HUES48 (cell line): Measurements from ENCODE around the gene ACO1.
A peak's percentile ranks its signal among the peaks of the same experiment; 100 is the strongest.

ENCODE experiments used
- H3K27ac ChIP-seq: one replicate; pipeline ENCODE4 v1.7.0; 2013; ENCODE audit warnings: low read depth, low read length, inconsistent platforms
- H3K27me3 ChIP-seq: 2 replicates; pipeline ENCODE4 v1.6.1; 2013; ENCODE audit warnings: mild to moderate bottlenecking, low read length; ENCODE audit not compliant: control insufficient read depth, insufficient read depth
- H3K36me3 ChIP-seq: 2 replicates; pipeline ENCODE4 v1.6.1; 2013; ENCODE audit warnings: low read length; ENCODE audit not compliant: control insufficient read depth, insufficient read depth
- H3K4me1 ChIP-seq: 2 replicates; pipeline ENCODE4 v1.6.1; 2013; ENCODE audit warnings: mild to moderate bottlenecking, low read length; ENCODE audit not compliant: control insufficient read depth, insufficient read depth
- H3K4me3 ChIP-seq: 2 replicates; pipeline ENCODE4 v1.5.1; 2013; ENCODE audit warnings: mild to moderate bottlenecking, low read depth, low read length
- H3K9ac ChIP-seq: 2 replicates; pipeline ENCODE4 v1.6.1; 2013; ENCODE audit warnings: mild to moderate bottlenecking, low read depth, low read length, moderate library complexity
- H3K9me3 ChIP-seq: 2 replicates; pipeline ENCODE4 v1.6.1; 2013; ENCODE audit warnings: low read length; ENCODE audit not compliant: control insufficient read depth, insufficient read depth

The ACO1 gene

DNA sequence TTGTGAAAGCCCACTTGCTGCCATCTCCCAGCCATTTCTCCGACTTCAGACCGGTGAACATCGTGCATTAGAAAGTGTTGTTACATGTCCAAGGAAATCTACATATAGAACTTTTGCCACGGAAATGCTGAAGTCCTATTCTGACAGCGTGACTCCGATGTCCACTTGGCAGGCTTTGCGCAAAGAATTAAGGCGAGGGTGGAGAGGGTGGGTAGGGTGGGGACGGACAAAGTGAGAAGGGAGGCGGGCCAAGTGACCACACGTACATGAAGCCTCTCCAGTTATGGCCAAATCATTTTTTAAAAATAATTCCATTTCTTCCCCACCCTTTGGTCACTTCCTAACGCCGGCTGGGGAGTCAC lies 460 bp upstream of the ACO1 start:
- Histone ChIP-seq H3K27me3 (peaks cover 20% of the 10 kb centered on the region), H3K27ac (no peak overlapping the region), H3K4me3 (peak overlapping the region; percentile 94), H3K4me1 (peaks cover 11% of the 10 kb centered on the region; the same call in 1 of the 2 replicates), H3K9me3 (no peaks in the 10 kb centered on the region), H3K36me3 (no peaks in the 10 kb centered on the region), H3K9ac (no peak overlapping the region)

DNA sequence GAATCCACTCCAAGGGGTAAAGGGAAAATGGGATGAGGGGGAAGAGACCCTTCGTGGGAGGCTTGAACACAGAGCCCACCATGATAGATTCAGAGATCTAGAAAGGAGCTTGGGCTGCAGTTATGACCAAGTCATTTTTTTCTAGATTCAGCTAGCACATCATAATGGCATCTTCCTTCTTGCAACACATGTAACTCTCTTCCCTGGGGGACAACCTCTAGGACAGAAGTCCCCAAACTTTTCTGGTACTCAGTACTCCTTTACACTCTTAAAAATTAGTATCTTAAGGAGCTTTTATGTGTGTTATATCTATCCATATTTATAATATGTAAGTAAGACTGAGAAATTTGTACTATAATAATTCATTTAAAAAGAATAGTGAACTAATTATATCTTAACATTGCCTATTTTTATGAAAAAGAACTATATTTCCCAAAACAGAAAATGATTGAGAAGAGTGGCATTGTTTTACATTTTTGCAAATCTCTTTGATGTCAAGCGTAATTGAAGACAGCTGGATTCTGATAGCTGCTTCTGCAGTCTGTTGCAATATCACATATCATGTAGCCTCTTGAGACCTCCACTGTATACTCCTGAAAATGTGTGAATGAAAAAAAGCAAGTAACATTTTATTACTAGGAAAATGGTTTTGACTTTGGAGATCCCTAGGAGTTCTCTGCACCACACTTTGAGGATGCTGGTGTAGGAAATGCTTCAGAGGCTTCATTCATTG lies 875 bp downstream of the ACO1 start:
- Histone ChIP-seq H3K9me3 (no peaks in the 10 kb centered on the region), H3K27me3 (peaks cover 20% of the 10 kb centered on the region), H3K4me3 (peak overlapping the region; percentile 94), H3K4me1 (peaks cover 15% of the 10 kb centered on the region; the same call in 1 of the 2 replicates), H3K27ac (no peak overlapping the region), H3K36me3 (no peaks in the 10 kb centered on the region), H3K9ac (no peak overlapping the region)

DNA sequence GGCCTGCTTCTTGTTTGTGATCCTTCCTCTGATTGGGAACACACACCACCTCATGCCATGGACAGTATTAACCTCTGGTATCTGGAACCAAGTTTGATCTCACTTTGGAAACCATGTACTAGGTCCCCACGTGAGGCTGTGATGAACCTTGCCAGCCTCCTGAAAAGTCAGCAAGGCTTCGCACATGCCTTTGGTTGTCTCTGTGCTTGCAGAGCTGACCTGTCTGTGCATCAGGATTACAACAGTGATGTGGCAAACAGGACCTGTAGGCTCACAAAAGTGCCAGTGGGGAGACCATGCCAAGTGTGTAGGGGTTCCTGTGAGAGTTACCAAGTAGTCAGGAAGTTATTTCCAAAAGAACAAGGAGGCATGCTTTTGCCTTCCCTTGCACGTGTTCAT lies 1.4 kb downstream of the ACO1 start:
- Histone ChIP-seq H3K4me1 (peaks cover 15% of the 10 kb centered on the region; the same call in 1 of the 2 replicates), H3K9ac (no peak overlapping the region), H3K4me3 (no peak overlapping the region), H3K36me3 (no peaks in the 10 kb centered on the region), H3K27me3 (peaks cover 20% of the 10 kb centered on the region), H3K9me3 (no peaks in the 10 kb centered on the region), H3K27ac (no peak overlapping the region)

DNA sequence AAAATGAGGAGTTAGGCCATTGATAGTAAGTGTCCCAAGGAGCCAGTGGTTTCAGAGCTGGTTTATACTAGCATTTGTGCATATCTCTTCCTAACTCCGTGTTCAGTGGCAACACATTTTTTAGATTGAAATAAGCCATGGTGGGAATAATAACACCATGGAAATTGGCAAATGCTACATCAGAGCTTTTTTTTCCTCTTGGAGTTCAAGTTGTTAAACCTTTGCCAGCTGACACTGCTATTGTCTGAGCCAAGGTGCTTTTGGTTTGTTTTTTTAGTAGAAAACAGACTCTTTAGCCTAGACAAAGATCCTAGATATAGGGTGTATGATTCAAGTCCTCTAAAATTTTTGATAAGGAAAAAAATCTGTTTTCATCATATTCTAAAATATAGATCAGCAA lies 2.8 kb downstream of the ACO1 start:
- Histone ChIP-seq H3K27me3 (peaks cover 17% of the 10 kb centered on the region), H3K4me3 (no peak overlapping the region), H3K9me3 (no peaks in the 10 kb centered on the region), H3K36me3 (no peaks in the 10 kb centered on the region), H3K9ac (no peak overlapping the region), H3K4me1 (peaks cover 16% of the 10 kb centered on the region; the same call in 1 of the 2 replicates), H3K27ac (no peak overlapping the region)

DNA sequence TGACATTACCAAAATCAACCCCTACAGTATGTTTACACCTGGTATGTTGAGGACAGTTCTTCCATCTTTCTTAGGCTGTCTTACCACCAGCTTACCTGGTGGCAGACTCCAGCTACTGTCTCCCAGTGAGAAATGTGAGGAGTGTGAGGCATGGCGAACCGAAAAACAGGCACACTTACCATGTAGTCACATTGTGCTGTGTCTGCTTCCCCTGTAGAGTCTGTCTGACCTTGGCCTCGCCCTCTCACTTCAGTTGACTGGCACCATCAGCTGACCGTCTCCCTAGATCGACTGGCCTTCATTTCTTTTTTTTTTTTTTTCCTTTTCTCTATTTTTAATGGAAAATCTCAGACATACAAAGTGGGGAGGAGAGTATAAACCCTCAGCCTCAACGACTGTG lies 4.9 kb downstream of the ACO1 start:
- Histone ChIP-seq H3K27ac (no peak overlapping the region), H3K9me3 (no peaks in the 10 kb centered on the region), H3K4me1 (peaks cover 23% of the 10 kb centered on the region), H3K4me3 (no peak overlapping the region), H3K36me3 (no peaks in the 10 kb centered on the region), H3K9ac (no peak overlapping the region), H3K27me3 (no peaks in the 10 kb centered on the region)

DNA sequence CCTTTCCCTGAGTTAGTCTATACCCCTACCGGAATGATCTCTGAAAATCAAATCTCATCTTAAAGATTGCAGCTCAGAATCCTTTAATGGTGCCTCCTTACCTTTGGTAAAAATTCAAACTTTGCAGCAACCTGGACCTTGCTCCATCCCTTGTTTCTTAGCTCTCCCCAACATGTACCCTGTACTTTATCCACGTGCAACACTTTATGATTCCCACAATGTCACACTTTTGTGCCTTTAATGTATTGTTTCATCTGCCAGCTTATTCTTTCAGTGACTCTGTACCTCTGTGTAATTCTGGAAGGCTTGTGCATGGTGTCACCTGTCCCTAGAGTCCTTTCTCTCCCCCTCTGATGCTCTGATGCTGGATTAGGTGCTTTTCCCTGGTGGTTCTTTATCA lies 9.5 kb downstream of the ACO1 start:
- peaks cover 22% of the 10 kb centered on the region for H3K4me1 ChIP-seq
- no peaks in the 10 kb centered on the region for H3K27me3 ChIP-seq
- H3K4me3 ChIP-seq = no peak overlapping the region
- H3K36me3 ChIP-seq = no peaks in the 10 kb centered on the region
- H3K27ac ChIP-seq = no peak overlapping the region
- H3K9ac ChIP-seq = no peak overlapping the region
- no peaks in the 10 kb centered on the region for H3K9me3 ChIP-seq

DNA sequence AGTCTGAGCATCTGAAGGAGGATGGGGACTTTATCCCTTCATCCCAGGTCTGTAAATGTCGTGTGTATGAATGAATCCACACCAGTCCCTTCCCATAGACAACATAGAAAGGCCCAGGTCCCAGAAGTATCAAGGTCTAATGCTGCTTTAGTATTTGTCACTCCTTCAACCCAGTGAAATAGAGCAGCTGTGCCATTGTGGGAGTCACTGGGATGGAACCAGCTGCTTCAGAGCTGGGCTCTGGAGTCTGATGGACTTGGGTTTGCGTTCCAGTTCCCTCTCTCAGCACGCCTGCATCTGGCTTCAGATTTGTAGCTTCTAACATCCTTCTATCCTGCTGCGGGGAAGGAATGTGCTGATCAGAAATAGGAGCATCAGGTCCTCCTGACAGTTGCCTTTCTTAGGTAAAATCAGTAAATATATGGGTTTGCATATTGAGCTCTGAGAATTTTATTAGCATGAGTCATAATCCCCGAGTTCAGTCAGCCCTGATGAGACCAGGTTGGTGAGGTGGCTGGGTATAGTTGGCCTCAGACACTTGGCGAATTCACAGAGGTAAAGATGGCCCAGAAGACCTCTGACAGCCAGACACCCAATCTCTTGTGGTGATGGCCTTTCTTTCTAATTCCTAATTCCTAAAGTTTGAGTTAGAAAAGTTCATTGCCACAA lies 10.1 kb downstream of the ACO1 start:
- no peaks in the 10 kb centered on the region for H3K27me3 ChIP-seq
- peaks cover 26% of the 10 kb centered on the region for H3K4me1 ChIP-seq
- H3K9me3 ChIP-seq = no peaks in the 10 kb centered on the region
- peak overlapping the region; percentile 14 for H3K27ac ChIP-seq
- no peak overlapping the region for H3K4me3 ChIP-seq
- H3K36me3 ChIP-seq = no peaks in the 10 kb centered on the region
- no peak overlapping the region for H3K9ac ChIP-seq

DNA sequence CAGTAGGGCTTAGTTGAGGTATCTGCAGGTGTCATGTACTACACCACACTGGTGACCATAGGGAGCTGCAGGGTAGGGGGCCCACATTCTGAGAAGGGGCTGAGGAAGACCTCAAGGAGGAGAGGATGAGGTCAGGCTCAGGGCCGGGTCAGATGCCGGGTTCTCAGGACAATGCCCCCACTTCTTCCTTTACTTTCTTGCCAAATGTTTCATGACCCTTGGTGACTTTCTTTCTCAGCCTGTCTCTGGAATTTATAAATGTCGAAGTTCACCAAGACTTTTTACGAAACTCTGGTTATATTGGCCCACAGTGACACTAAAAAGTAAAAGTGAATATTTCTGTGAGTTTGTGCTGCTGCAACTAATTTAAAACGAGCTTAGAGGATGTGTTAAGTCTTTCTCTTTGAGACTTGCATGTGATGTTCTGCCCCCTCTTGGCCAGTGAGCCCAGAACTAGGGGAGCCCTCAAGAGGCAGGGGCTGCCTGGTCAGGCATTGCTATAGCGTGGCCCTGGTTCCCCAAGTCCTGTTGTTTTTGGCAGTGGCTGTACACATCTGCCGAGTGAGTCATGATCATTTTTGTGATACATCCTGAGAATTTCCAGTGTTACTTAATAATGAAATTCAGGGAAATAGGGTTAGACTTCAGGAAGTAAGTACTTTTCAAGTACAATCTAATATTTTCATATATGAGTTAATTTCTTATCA lies 11.2 kb downstream of the ACO1 start:
- Histone ChIP-seq H3K36me3 (no peaks in the 10 kb centered on the region), H3K27me3 (no peaks in the 10 kb centered on the region), H3K27ac (no peak overlapping the region), H3K9ac (no peak overlapping the region), H3K4me1 (peaks cover 28% of the 10 kb centered on the region), H3K4me3 (no peak overlapping the region), H3K9me3 (no peaks in the 10 kb centered on the region)

DNA sequence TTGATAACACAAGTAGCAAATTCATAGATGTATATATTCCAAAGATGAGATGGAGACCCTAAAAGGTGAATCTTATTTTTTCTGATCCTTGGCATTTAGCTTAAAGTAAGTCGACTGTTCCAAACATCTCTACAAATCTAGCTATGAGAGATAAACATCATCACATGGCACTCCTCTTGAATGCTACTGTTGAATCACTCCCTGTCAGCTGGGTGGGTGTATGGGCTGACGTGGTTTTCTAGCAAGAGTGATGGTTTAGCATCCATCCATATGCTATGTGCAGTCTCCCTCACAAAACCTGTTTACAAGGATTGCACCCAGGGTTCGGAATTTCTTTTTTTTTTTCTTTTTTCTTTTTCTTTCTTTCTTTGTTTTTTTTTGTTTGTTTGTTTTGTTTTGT lies 13.8 kb downstream of the ACO1 start:
- no peak overlapping the region for H3K27ac ChIP-seq
- no peaks in the 10 kb centered on the region for H3K27me3 ChIP-seq
- no peak overlapping the region for H3K4me3 ChIP-seq
- H3K9ac ChIP-seq = no peak overlapping the region
- H3K36me3 ChIP-seq = no peaks in the 10 kb centered on the region
- H3K9me3 ChIP-seq = no peaks in the 10 kb centered on the region
- H3K4me1 ChIP-seq = peaks cover 25% of the 10 kb centered on the region

DNA sequence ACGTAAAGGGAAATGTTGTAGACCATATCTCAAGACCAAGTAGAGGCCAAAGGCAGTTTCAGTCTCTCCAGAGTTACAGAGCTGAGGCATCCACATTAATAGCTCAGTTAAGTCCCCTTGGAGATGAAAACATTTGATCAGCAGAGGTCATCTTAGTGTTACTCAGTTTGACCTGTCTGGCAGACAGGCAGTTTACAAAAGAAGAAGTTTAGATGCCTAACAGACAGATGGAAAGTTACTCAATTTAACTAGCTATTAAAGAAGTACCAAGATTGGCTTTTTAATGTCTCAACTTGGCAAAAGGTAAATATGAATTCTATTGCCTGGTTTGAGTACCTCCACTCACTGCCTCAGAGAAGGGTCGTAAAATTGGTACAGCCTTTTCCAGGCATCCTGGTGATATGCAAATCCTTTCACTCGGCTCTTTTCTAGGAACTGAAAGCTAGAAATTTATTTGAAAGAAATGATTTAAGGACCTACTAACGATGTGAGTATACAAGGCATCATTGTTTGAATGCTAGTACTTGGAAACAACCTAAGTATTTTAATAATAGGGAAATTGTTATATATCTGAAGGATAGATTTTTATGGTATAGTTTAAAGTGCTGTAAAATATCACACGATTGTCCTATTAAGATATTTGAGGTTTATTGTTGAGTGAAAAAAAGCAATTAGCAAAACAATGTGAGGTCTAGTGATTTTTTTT lies 14.8 kb downstream of the ACO1 start:
- Histone ChIP-seq H3K9me3 (no peaks in the 10 kb centered on the region), H3K27ac (no peak overlapping the region), H3K9ac (no peak overlapping the region), H3K4me3 (no peak overlapping the region), H3K36me3 (no peaks in the 10 kb centered on the region), H3K4me1 (peaks cover 18% of the 10 kb centered on the region), H3K27me3 (no peaks in the 10 kb centered on the region)
